ENCODE data around the gene MAN1A2. TPM values are rescaled to one million over a fixed set of nuclear protein-coding genes. Genes with fewer than 3 reads are reported as not detected.

Gene MAN1A2
- total and polyA plus RNA-seq, 7 donors, result 1.8 to 52.8 (median 36.8) TPM

GRCh38 chr1:117479086-117479485 lies 111.8 kb downstream of the MAN1A2 start:
- H3K36me3 ChIP-seq, result peaks cover 0 to 13% (median 1%) of the 10 kb centered on the region in 4 donors
- no peak overlapping the region for H3K4me3 ChIP-seq
- DNase-seq, result no peak
- no peak overlapping the region for H3K27ac ChIP-seq
- no peaks in the 10 kb centered on the region for H3K9me3 ChIP-seq
- intact Hi-C loops (cut with DNase I), result no loop called here
- no peaks in the 10 kb centered on the region for H3K27me3 ChIP-seq
- no peaks in the 10 kb centered on the region for H3K4me1 ChIP-seq
- TF ChIP-seq POLR2AphosphoS5 (IDR thresholded peaks at IDR 0.05), result no peak
- TF ChIP-seq POLR2A (IDR thresholded peaks at IDR 0.05), result no peak
- TF ChIP-seq EP300 (IDR thresholded peaks at IDR 0.05), result no peak
- TF ChIP-seq CTCF (IDR thresholded peaks at IDR 0.05), result no peak

GRCh38 chr1:117481410-117481809 lies 114.2 kb downstream of the MAN1A2 start:
- TF ChIP-seq POLR2AphosphoS5 (IDR thresholded peaks at IDR 0.05) (no peak), EP300 (IDR thresholded peaks at IDR 0.05) (no peak), POLR2A (IDR thresholded peaks at IDR 0.05) (no peak), CTCF (IDR thresholded peaks at IDR 0.05) (no peak)
- intact Hi-C loops (cut with DNase I), result no loop called here
- DNase-seq, result no peak
- H3K27ac ChIP-seq, result no peak overlapping the region
- H3K27me3 ChIP-seq, result no peaks in the 10 kb centered on the region
- no peaks in the 10 kb centered on the region for H3K9me3 ChIP-seq
- no peak overlapping the region for H3K4me3 ChIP-seq
- no peaks in the 10 kb centered on the region for H3K4me1 ChIP-seq
- WGBS, 2 donors, result 95 to 96% methylated on average over 1 of the region's 1 CpG
- H3K36me3 ChIP-seq, result peaks cover 0 to 18% (median 1%) of the 10 kb centered on the region in 4 donors

GRCh38 chr1:117493906-117494305 lies 126.7 kb downstream of the MAN1A2 start:
- TF ChIP-seq POLR2A (IDR thresholded peaks at IDR 0.05) (no peak), CTCF (IDR thresholded peaks at IDR 0.05) (no peak), POLR2AphosphoS5 (IDR thresholded peaks at IDR 0.05) (no peak), EP300 (IDR thresholded peaks at IDR 0.05) (no peak)

GRCh38 chr1:117495068-117495467 lies 127.8 kb downstream of the MAN1A2 start:
- Histone ChIP-seq H3K36me3 (peaks cover 0 to 30% (median 0%) of the 10 kb centered on the region in 4 donors), H3K27me3 (no peaks in the 10 kb centered on the region), H3K4me1 (no peaks in the 10 kb centered on the region), H3K4me3 (no peak overlapping the region), H3K9me3 (no peaks in the 10 kb centered on the region), H3K27ac (no peak overlapping the region)
- no peak for TF ChIP-seq CTCF (IDR thresholded peaks at IDR 0.05)
- no peak for TF ChIP-seq POLR2A (IDR thresholded peaks at IDR 0.05)
- TF ChIP-seq EP300 (IDR thresholded peaks at IDR 0.05), result no peak
- no peak for TF ChIP-seq POLR2AphosphoS5 (IDR thresholded peaks at IDR 0.05)
- no peak for DNase-seq
- intact Hi-C loops (cut with DNase I), result no loop called here
- WGBS, 2 donors, result 93 to 100% methylated on average over 1 of the region's 1 CpG

More at GRCh38 chr1:117493906-117494305, 126.7 kb downstream of the MAN1A2 start:
- H3K36me3 ChIP-seq, result peaks cover 0 to 22% (median 0%) of the 10 kb centered on the region in 4 donors
- intact Hi-C loops (cut with DNase I), result no loop called here
- H3K4me3 ChIP-seq, result no peak overlapping the region
- WGBS, 2 donors, result 50 to 84% methylated on average over 2 of the region's 2 CpGs
- H3K4me1 ChIP-seq, result no peaks in the 10 kb centered on the region
- H3K27me3 ChIP-seq, result no peaks in the 10 kb centered on the region
- DNase-seq, result no peak
- H3K27ac ChIP-seq, result no peak overlapping the region
- no peaks in the 10 kb centered on the region for H3K9me3 ChIP-seq

GRCh38 chr1:117499071-117499470 lies 131.8 kb downstream of the MAN1A2 start:
- Histone ChIP-seq H3K9me3 (no peaks in the 10 kb centered on the region), H3K27me3 (no peaks in the 10 kb centered on the region), H3K4me3 (no peak overlapping the region), H3K4me1 (peaks cover 0 to 10% (median 6%) of the 10 kb centered on the region in 4 donors), H3K36me3 (peaks cover 0 to 29% (median 2%) of the 10 kb centered on the region in 4 donors), H3K27ac (no peak overlapping the region)
- 96 to 97% methylated on average over 2 of the region's 2 CpGs for WGBS, 2 donors
- no peak for TF ChIP-seq EP300 (IDR thresholded peaks at IDR 0.05)
- TF ChIP-seq POLR2AphosphoS5 (IDR thresholded peaks at IDR 0.05), result no peak
- TF ChIP-seq POLR2A (IDR thresholded peaks at IDR 0.05), result no peak
- no peak for TF ChIP-seq CTCF (IDR thresholded peaks at IDR 0.05)
- intact Hi-C loops (cut with DNase I), result no loop called here
- no peak for DNase-seq
